Measurements from ENCODE around the gene KRI1.
"Not testable (repeated sequence)": the region's sequence is repeated elsewhere in the genome, so short reads cannot be mapped to it uniquely, and the experiment has no call there.

KRI1 gene

GRCh38 chr19:10575011-10575716, 9.4 kb upstream of the KRI1 start:
- H4K20me1 ChIP-seq (ENCODE audit: insufficient read depth, low read length, poor library complexity, severe bottlenecking) = no peaks in the 10 kb centered on the region
- H3K27me3 ChIP-seq (ENCODE audit: insufficient read depth, low read length, poor library complexity, severe bottlenecking) = no peaks in the 10 kb centered on the region
- no peak for TF ChIP-seq CTCF (conservative IDR thresholded peaks at IDR 0.05; ENCODE audit: low read length)
- no peak for TF ChIP-seq EZH2phosphoT487 (IDR thresholded peaks at IDR 0.05; ENCODE audit: borderline replicate concordance)
- H3K4me1 ChIP-seq (ENCODE audit: insufficient read depth, low read length, poor library complexity, severe bottlenecking) = peaks cover 8% of the 10 kb centered on the region
- no peaks in the 10 kb centered on the region for H3F3A ChIP-seq (ENCODE audit: low read depth)
- no peak overlapping the region for H3K9ac ChIP-seq (ENCODE audit: low read depth, low read length, poor library complexity, severe bottlenecking)
- no peak overlapping the region for H3K4me2 ChIP-seq (ENCODE audit: low read depth, low read length, poor library complexity, severe bottlenecking)
- no peaks in the 10 kb centered on the region for H3K9me2 ChIP-seq (replicated peaks; ENCODE audit: low read depth, low read length)
- H3K36me3 ChIP-seq (ENCODE audit: insufficient read depth, low read length) = no peaks in the 10 kb centered on the region
- H3K4me3 ChIP-seq (ENCODE audit: low read length, poor library complexity, severe bottlenecking) = no peak overlapping the region
- H3K79me2 ChIP-seq (ENCODE audit: insufficient read depth, low read length) = no peaks in the 10 kb centered on the region
- no peaks in the 10 kb centered on the region for H3K9me3 ChIP-seq (ENCODE audit: insufficient read depth, low read depth, low read length)
- H2AFZ ChIP-seq (ENCODE audit: low read length) = no peak overlapping the region

GRCh38 chr19:10574462-10574861, 8.7 kb upstream of the KRI1 start:
- no peaks in the 10 kb centered on the region for H3K36me3 ChIP-seq (ENCODE audit: insufficient read depth, low read length)
- no peaks in the 10 kb centered on the region for H3K27me3 ChIP-seq (ENCODE audit: insufficient read depth, low read length, poor library complexity, severe bottlenecking)
- no peak overlapping the region for H3K4me3 ChIP-seq (ENCODE audit: low read length, poor library complexity, severe bottlenecking)
- no peak overlapping the region for H3K9ac ChIP-seq (ENCODE audit: low read depth, low read length, poor library complexity, severe bottlenecking)
- 0 out of 2 replicates have a peak, but pooled peaks cover 3% of the 10 kb centered on the region for H3F3A ChIP-seq (ENCODE audit: low read depth)
- H3K9me3 ChIP-seq (ENCODE audit: insufficient read depth, low read depth, low read length) = no peaks in the 10 kb centered on the region
- H3K79me2 ChIP-seq (ENCODE audit: insufficient read depth, low read length) = no peaks in the 10 kb centered on the region
- H3K4me1 ChIP-seq (ENCODE audit: insufficient read depth, low read length, poor library complexity, severe bottlenecking) = peaks cover 8% of the 10 kb centered on the region
- no peak overlapping the region for H2AFZ ChIP-seq (ENCODE audit: low read length)
- H3K9me2 ChIP-seq (replicated peaks; ENCODE audit: low read depth, low read length) = no peaks in the 10 kb centered on the region
- no peak for TF ChIP-seq EZH2phosphoT487 (IDR thresholded peaks at IDR 0.05; ENCODE audit: borderline replicate concordance)
- no peak for TF ChIP-seq CTCF (conservative IDR thresholded peaks at IDR 0.05; ENCODE audit: low read length)
- H3K4me2 ChIP-seq (ENCODE audit: low read depth, low read length, poor library complexity, severe bottlenecking) = no peak overlapping the region
- no peaks in the 10 kb centered on the region for H4K20me1 ChIP-seq (ENCODE audit: insufficient read depth, low read length, poor library complexity, severe bottlenecking)

GRCh38 chr19:10573793-10574192, 8.0 kb upstream of the KRI1 start:
- not testable (repeated sequence) for H3K4me1 ChIP-seq (ENCODE audit: insufficient read depth, low read length, poor library complexity, severe bottlenecking); H3K9me2 ChIP-seq (replicated peaks; ENCODE audit: low read depth, low read length); H3K4me2 ChIP-seq (ENCODE audit: low read depth, low read length, poor library complexity, severe bottlenecking); H2AFZ ChIP-seq (ENCODE audit: low read length); H3K27me3 ChIP-seq (ENCODE audit: insufficient read depth, low read length, poor library complexity, severe bottlenecking); H3K9me3 ChIP-seq (ENCODE audit: insufficient read depth, low read depth, low read length); H3K4me3 ChIP-seq (ENCODE audit: low read length, poor library complexity, severe bottlenecking); H3K36me3 ChIP-seq (ENCODE audit: insufficient read depth, low read length); H3K79me2 ChIP-seq (ENCODE audit: insufficient read depth, low read length); H4K20me1 ChIP-seq (ENCODE audit: insufficient read depth, low read length, poor library complexity, severe bottlenecking); H3F3A ChIP-seq (ENCODE audit: low read depth); H3K9ac ChIP-seq (ENCODE audit: low read depth, low read length, poor library complexity, severe bottlenecking)
